Measurements from ENCODE around the gene RAET1E. TPM values are rescaled to one million over a fixed set of nuclear protein-coding genes. Genes with fewer than 3 reads are reported as not detected.

The RAET1E gene
- total RNA-seq, 1 experiment from 2014 or later, result not detected

DNA sequence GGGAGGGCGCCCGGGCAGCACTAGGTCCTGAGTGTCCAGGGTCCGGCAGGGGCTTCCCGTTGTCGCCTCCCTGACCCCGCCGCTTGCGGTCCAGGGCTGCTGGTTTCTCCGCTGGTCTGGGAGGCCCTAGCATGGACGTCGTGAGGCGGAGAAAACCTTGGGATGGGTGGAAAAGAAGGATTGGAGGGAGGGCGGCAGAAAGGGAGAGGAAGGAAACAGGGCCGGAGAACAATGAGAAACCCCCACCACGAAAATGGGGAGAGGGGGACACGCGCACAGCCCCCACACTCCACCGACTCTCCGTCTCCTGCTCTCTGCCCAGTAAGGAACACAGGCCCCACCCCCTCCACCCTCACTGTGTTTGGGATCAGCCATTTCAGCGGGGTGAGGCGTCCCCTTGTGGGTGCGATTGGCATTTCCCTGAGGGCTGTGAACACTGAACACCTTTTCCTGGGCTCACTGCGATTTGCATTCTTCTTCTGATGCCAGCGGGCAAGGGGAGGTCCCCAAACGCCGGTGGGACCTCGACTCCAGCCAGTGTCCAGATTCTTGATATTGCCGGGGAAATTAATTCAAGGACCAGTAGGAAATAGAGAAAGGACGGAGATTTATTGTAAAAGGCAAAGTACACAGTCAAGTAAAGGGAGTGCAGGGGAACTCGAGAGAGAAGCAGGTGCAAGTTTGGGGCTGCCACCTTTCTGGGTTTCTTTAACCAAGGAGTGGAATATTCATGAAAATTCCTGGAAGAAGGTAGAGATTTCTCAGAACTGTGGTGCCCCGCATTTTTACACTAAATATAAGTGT lies 28.3 kb upstream of the RAET1E start:
- no peak overlapping the region for H3K9ac ChIP-seq (ENCODE audit: extremely low read depth, insufficient read length, low read length)
- no peak overlapping the region for H3K18ac ChIP-seq (ENCODE audit: insufficient read length, low read depth, low read length)
- H3K27ac ChIP-seq (ENCODE audit: insufficient read length, low read depth, low read length), result no peak overlapping the region

More for the DNA sequence above, 28.3 kb upstream of the RAET1E start:
- H3K23ac ChIP-seq (ENCODE audit: insufficient read length, low read depth, low read length), result no peak overlapping the region
- no peak overlapping the region for H4K8ac ChIP-seq (replicated peaks; ENCODE audit: insufficient read length, low read depth, low read length)
- no peak overlapping the region for H2BK5ac ChIP-seq (ENCODE audit: insufficient read length, low read length)
- Mint-ChIP-seq H3K27ac (no peak overlapping the region), H3K36me3 (ENCODE audit: insufficient read depth in 1 of 3, low read depth in 3 of 3) (no peaks in the 10 kb centered on the region; a peak in 1 of 7 replicates), H3K9me3 (peaks cover 4 to 6% of the 10 kb centered on the region in 2 experiments; a peak in 4 of 5 replicates), H3K4me1 (peaks cover 12 to 19% of the 10 kb centered on the region in 2 experiments), H3K4me3 (peak overlapping the region; percentile 73 to 83), H3K27me3 (ENCODE audit: low read depth) (peaks cover 95% of the 10 kb centered on the region)
- H3T11ph ChIP-seq (ENCODE audit: low read length), result no peak overlapping the region
- no peaks in the 10 kb centered on the region for H4K20me1 ChIP-seq (ENCODE audit: control insufficient read depth, insufficient read depth, insufficient read length)
- no peaks in the 10 kb centered on the region for H3K79me2 ChIP-seq (ENCODE audit: insufficient read depth, low read length)
- no peak overlapping the region for H2AK5ac ChIP-seq (ENCODE audit: insufficient read length, low read length)
- peak; percentile 90 for DNase-seq
- H2BK20ac ChIP-seq (ENCODE audit: low read depth, low read length, poor library complexity, severe bottlenecking), result no peak overlapping the region
- no peak overlapping the region; the same call in 1 of the 2 replicates for H3K14ac ChIP-seq (ENCODE audit: insufficient read depth, low read length)
- H2BK15ac ChIP-seq (ENCODE audit: low read depth, low read length), result no peak overlapping the region; the same call in 1 of the 2 replicates
- no peak overlapping the region for H3K4ac ChIP-seq (ENCODE audit: low read depth, low read length)
- H3K27me3 ChIP-seq (ENCODE audit: insufficient read depth, low read length), result peaks cover 44% of the 10 kb centered on the region
- no peaks in the 10 kb centered on the region for H3K79me1 ChIP-seq (ENCODE audit: insufficient read depth, low read depth, low read length, poor library complexity, severe bottlenecking)
- no peak overlapping the region for H4K5ac ChIP-seq (ENCODE audit: insufficient read length, low read depth, low read length)
- H2BK120ac ChIP-seq (ENCODE audit: low read depth, low read length, poor library complexity, severe bottlenecking), result no peak overlapping the region
- H3K56ac ChIP-seq (ENCODE audit: insufficient read length, low read depth, low read length), result no peak overlapping the region
- no peaks in the 10 kb centered on the region for H3K9me3 ChIP-seq (ENCODE audit: control insufficient read depth, low read depth, low read length)
- no peak overlapping the region for H2AFZ ChIP-seq (ENCODE audit: low read length)
- peak; percentile 88 for TF ChIP-seq CTCF (conservative IDR thresholded peaks at IDR 0.05)
- peak overlapping the region; percentile 41 for H3K4me2 ChIP-seq (ENCODE audit: insufficient read depth, insufficient read length, low read length)
- H3K23me2 ChIP-seq (ENCODE audit: insufficient read length, low read depth, low read length, poor library complexity, severe bottlenecking), result peaks cover 19% of the 10 kb centered on the region
- H3K4me1 ChIP-seq (ENCODE audit: insufficient read depth, low read length), result no peaks in the 10 kb centered on the region
- no CpG with 5 or more reads among the region's 31 CpGs for WGBS (ENCODE audit: extremely low coverage, insufficient read length, low lambda C conversion rate)
- H2BK12ac ChIP-seq (ENCODE audit: insufficient read length, low read depth, low read length), result no peak overlapping the region
- H4K91ac ChIP-seq (ENCODE audit: insufficient read length, low read depth, low read length), result no peak overlapping the region
